NCI-H446 treated with DMSO at 0.1 percent for 48 hours (cell line): ENCODE measurements around the gene KLF6.

Source experiments
- DNase-seq: peaks from one replicate; lab custom pipeline; 2025; lab: John Stamatoyannopoulos, UW

Gene KLF6

DNA sequence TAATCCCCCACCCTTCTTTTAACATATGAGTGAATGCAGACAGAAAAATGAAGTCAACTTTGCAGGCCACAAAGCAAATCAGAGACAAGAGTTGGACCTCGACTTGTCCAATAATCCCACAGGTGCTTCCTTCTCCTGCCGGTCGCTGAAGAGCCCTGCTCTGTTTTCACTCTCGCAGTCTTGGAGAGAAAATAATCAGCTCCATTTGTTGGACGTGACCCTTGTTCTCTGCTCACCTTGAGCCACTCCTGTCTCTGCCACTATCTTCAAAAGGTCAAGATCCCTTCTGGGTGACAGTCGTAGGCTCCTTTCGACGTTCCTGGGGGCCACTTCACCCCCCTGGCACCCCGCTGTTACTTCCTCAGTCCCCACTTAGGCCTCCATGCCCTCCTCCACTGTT, 2.8 kb upstream of the KLF6 start:
- DNase-seq = no peak

DNA sequence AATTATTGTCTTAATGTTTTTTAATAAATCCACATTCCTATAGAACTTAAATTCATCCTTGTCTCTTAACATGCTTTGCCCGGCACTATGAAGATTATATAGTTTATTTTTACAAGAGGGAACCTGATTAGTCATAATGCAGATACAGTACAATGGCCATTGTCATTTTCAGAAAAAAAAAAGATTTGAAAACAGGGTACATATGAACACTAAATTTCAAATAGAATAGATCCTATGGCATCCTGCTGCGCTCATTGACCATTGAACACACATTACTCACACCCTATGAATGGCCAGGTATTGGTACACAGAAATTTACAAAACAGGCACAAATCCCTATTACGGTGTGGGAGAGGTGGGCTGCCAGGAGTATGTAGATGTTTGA, 2.0 kb upstream of the KLF6 start:
- no peak for DNase-seq

DNA sequence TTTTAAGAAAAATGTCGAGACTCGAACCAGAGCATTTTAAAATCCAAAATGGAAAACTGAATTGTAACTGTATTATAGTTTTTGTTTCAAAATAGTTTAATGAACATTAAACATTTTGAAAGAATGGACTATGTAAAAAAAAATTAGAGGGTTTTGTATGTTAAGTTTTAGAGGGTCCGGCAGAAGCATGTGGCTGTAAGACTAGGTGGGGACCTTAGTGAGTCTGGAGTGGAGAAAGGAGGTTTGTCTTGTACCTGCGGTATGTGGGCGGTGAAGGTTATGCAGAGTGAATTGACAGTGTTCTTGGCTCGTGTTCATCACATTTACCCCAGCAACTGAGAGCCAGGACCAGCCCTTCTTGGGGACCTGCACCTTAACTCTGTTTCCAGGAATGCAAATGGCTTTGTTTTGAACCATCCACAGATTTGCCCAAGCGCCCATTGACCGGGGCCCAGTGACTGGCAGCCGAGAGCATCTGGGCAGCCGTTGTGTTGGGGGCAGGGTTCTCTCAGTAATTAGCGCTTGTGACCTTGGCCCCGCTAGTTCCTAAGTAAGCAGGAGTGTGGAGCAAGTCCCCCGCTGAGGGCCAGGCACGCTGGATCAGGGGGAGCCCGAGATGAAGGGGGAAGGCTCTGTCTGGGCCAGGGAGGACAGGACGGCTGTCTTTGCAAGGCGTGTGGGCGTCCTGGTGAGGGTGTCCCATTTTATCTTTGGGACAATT, 1.4 kb upstream of the KLF6 start:
- DNase-seq = no peak

DNA sequence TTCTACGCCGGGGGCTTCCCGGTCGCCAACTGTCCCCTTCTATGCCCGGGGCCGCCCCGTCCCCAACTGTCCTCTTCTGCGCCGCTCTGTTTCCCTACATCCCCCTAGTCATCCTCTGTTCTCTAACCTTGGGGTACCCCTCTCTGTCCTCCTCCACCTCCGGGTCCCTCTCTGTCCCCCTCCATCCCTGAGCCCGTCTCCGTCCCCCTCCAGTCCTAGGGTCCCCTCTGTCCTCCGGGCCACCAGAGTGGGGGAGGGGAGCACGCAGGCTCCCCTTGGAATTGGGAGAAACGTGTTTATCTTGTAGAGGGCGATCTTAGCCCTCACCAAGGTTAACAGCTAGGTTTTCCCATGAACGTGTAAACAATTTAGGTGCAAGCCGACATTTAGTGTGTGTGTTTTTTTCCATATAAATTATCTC, 852 bp upstream of the KLF6 start:
- DNase-seq = no peak

DNA sequence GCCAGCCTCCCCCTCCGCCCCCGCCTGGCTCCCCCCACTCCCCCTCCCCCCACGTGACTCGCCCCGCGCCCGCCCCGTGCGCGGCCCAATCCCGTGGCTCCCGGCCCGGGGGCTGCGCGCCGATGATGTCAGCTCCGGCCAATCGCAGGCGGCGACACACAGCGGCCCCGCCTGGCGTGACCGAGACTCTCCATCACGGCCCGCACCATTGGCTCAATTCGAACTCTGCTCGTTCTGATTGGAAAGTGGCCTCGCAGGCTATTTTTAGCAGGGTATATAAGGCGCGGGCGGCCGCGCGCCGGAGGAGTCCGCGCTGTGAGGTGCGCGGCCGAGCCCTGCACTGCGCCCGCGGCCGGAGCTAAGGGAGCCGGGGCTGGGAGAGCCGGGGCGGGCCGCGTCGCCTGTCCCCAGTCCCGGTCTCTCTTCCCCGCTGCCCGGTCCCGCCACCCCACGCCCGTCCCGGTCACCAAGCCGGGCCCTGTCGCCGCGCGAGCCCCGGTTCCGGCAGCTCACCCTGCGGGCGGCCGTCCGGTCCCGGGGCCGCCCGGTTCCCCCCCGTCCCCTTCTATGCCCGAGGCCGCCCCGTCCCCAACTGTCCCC, 342 bp upstream of the KLF6 start:
- DNase-seq = peak; percentile 92

DNA sequence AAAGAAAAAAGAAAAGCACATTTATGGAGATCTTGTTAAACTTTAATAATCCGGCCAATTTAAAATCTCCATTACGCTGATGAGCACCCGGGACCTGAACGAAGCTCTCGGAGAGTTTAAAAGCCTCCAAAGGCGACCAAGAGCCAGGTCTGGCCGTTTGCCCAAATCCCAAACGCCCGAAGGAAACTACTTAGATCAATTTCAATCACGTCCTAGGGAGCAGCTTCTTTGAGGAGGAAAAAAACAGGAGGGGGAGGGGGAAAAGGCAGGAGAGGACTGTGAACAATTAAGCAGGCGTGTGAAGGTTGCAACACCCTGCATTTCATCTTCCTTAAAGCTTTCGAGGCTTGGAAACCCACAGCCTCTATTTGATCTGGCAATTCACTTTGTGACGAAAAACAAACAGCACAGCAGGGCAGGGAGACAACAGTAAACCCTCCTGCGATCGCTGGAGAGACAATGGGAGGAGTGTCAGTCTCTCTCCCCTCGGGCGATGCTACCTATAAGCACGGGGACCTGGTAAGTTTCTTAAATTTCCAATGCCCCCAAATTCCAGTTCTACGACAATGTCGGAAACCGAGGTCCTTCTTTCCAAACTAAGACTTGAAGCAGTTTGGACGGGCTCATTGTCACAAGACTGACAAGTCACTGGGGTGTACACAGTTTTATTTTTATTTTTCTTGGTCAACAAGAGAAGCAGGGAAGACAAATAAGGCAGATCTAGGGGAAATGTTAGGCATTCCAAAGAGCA, 1.2 kb downstream of the KLF6 start:
- DNase-seq = peak; percentile 42

DNA sequence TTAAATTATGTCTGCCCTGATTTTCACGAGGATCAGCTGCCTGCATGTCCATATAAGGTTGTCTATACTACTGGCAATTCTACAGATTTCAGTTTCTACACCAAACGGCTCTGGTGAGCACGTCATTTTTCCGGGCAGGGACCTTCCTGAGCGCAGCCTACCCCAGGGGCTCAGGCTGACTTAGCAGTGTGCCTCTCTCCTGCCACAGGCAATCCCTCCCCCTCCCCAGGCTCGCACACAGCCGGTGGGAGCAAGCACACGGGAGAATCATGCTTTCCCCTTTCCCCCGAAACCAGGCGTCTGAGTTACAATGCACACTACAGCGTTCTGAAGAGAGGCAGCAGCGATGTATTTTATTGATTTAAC, 1.7 kb downstream of the KLF6 start:
- DNase-seq = peak; percentile 38

DNA sequence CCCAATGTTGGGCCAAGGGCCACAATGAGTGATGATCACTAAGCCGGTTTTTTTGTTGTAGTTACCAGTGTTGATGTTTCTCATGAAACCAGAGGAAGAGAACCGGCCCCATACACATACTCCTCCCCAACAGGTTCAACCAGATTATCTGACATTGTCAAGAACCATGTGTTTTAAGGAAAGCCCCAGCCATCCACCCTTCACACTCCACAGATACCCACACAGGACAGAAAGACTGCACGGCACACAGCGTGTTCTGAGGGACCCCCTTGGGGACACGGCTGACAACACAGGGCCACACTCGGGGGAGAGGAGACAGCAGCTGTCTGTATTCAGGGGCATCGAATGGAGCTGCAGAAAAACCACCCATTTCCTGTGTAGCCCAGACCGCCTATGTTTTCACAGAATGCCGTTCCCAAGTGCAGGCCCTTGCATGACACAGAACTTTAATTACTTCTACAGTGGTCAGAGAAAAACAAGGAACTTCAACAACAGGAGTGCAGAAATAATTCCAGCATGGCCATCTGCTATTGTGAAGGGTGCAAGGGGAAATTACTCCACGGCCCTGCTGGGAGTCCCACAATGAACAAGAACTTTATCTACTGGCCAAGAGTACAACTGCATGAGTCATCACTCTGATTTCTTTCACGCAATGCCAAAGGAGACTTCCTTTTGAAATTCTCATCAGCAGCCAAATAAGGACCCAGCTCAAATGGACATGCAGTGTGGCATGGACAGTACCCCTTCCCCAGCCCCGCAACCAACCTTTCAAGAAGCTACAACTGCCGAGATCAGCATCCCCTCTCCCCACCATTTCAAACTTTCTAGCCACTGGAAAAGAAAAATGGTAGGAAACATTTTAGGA, 2.3 kb downstream of the KLF6 start:
- DNase-seq = peak; percentile 64

DNA sequence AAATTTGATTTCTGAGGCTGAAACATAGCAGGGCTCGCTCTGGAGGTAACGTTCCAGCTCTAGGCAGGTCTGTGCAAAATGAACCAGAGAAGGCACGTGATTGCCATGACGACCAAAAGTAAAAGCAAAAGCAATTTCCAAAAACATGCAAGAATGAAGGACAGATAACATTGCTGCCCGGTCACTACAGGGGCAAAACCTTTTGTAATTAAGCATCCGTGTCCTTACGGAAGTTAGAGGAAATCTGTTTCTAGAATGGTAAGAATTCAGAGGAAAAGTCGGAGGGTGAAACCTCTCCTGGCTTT, 2.9 kb downstream of the KLF6 start:
- DNase-seq = no peak

DNA sequence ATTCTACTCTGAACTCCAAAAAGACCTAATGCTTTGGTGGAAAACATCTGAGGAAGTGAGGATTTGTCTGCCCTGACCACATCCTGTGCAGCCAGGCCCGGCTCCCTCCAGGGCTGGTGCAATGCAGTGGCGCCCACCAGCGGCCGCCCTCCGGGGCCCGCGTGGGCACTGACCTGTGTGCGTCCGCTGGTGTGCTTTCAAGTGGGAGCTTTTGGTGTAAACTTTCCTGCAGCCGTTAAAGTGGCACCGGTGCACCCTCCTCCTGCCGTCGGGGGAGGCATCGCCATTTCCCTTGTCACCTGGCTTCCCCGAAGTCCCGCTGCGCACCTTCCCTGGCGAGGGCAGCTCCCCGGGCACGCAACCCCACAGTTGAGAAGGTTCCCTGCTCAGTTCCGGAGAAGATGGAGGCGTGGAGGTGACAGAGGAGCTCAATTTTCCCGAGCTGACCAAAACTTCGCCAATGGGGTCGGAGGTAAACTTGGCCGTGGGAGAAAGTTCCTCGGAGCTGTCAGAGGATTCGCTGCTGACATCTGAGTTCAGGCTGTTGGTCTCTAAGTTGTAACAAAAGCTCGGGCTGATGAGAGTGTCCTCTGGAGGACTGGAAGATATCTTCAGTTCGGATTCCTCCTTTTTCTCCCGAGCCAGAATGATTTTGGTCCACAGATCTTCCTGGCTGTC, 3.4 kb downstream of the KLF6 start:
- DNase-seq = no peak

DNA sequence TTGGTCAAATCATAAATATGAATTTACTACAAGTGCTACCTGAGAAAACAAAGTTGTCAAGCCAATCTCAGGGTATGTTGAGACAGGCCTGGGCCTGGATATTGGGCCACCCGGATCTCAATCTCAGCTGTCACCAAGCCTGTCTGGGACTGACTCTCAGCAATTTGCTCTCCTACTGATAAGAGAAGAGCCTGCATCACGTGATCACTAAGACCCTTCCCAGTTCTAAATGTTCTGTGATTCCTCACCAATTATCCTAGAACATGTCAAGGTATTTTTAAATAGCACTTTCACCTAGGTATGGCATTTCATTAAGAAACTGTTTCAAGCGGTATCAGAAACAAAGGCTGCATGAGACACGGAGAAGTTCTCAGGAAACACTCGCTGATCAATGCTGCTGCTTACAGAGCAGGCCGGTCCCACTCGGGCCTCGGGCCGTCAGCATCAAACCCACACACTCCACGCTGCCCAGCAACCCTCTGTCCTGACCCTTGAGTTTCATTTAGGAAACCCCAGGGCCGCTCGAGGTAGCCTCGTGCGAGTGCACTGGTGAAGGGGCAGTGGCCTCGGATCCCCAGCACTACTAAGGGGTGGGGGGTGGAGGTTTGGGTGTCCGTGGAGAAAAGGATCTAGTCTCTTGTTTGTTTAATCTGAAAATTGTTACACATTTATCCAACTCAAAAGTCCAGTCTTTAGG, 4.1 kb downstream of the KLF6 start:
- DNase-seq = no peak

DNA sequence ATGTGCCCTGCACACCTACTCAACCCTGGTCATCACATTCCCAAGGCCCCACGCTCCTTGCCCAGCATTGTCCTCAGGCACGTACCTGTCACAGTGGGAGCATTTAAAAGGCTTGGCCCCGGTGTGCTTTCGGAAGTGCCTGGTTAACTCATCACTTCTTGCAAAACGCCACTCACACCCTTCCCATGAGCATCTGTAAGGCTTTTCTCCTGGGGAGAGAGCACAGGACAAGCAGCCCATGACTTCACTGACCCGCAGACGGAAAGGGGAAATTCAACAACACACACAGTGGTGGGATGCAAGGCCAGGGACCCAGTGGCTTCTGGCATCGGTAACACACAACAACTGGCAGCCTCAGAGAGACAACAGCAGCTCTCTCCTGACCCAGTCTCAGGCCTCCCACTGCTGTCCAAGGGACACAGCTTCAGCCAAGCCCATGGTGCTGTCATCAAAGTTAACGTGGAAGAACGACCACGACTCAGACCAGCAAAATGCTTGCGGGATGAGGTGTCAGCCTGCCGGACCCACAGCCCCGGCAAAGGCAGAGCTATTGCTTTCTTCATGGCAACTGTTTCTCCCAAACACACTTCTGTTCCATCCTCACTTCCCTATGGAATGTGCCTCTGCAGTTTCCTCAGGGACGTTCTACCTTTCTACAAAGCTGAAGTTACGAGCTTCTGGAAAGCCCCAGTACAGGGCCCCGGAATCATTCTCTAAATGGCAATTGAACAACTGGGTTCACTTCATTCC, 4.8 kb downstream of the KLF6 start:
- DNase-seq = no peak

DNA sequence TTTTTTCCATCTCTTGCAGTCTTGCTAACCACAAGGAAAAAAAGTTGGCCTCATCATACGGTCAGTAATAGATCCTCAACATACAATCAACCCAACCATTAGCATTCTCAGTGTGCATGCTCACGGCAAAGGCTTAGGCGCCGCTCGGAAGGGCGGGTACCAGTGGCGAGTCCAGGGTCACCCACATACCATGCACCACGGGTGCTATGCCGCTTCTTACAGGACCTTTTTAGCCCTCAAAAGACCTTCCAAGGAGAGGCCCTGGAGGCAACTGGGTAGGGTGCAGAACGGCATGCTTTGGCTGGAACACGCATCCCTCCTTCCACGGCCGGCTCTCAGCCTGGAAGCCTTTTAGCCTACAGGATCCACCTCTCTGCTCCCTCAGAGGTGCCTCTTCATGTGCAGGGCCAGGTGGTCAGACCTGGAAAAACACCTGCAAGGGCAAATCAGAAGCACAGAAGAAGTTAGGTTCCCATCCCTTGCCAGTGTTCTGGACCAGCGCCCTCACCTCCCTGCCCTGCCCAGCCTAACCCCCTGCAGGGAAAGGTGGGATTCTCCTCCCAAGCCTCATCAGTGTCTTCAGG, 5.8 kb downstream of the KLF6 start:
- DNase-seq = no peak

DNA sequence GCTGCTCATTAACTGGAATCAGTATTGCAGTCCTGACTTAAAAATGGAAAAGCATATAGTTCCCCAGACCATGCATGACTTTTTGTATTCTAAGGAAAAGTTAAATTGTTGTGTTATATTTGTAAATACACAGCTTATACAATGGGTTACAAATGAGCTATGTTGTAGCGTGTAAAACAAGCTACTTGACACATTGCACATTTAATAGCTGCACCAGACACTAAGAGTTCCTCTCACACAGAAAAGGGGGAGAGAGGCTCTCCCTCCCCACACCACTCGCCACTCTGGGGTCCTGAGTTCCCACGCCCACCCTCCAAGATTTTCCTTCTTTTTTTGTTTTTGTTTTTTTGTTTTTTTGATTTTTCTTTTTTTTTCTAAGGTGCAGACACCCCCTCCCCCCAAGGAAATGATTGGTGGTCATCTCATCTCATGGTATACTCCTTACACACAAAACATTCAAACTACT, 6.3 kb downstream of the KLF6 start:
- no peak for DNase-seq

DNA sequence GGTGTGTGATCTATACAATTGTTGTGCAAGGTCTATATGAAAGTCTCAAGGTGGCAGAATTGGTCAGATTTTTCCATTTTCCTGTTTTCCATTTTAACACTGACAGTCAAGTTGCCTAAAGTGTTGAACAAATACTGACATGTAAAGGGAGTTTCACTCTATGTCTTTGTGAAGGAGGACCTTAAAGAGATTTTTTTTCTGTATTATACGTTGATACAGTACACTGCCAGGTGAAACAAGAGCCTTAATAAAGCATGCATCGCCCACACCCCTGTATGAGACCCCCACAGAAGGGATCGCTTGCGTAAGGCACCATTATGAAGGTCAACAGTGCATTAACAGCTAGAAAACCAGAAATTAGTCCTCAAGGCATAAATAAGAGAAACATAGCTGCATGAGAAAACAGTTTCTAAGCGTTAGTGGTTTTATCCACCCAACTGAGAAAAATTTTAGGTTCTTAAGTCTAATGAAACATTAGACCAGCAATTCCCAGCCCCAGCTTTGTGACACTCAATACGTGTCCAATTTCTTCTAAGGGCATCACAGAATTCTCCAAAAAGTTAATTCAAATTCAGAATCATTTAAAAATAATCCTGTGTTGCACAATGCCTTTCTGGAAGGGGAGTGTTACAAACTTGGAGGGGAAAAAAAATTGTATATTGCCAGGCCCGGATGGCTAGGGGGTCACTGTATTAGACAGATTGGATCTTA, 6.9 kb downstream of the KLF6 start:
- DNase-seq = no peak

DNA sequence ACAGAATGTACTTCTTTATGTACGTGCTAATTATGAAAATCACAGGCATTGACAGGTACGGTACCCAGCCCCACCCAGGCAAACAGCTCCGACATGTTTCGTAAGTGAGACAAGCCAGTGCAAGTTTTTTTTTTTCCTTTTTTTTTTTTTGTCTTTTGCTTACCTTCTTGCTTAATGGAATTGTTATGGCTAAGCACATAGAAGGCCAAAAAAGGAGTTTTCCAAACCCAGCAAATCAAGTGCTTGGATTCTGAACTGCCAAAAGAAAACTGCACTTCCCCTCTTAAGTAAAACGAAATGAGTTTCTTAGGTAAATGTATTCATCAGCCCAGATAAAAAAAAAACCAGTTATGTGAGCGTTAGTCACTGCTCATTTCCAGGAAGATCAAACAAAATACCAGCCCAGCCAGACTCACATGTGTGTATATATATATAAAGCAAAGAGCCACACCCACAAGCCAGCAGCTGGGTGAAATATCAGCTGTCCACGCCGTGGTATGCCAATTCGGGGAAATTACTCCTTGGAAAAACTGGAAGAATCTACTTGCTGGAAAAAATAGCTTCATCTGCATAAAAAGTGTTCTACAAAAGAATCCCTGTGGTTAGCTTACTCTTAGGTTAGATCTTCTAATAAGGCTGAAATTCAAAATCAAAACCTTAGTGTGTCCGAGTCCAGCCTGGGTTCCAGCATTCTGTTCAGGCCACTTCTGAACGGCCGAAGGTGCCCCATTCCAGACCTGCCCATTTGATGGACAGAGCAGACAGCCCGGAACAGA, 8.0 kb downstream of the KLF6 start:
- DNase-seq = no peak

DNA sequence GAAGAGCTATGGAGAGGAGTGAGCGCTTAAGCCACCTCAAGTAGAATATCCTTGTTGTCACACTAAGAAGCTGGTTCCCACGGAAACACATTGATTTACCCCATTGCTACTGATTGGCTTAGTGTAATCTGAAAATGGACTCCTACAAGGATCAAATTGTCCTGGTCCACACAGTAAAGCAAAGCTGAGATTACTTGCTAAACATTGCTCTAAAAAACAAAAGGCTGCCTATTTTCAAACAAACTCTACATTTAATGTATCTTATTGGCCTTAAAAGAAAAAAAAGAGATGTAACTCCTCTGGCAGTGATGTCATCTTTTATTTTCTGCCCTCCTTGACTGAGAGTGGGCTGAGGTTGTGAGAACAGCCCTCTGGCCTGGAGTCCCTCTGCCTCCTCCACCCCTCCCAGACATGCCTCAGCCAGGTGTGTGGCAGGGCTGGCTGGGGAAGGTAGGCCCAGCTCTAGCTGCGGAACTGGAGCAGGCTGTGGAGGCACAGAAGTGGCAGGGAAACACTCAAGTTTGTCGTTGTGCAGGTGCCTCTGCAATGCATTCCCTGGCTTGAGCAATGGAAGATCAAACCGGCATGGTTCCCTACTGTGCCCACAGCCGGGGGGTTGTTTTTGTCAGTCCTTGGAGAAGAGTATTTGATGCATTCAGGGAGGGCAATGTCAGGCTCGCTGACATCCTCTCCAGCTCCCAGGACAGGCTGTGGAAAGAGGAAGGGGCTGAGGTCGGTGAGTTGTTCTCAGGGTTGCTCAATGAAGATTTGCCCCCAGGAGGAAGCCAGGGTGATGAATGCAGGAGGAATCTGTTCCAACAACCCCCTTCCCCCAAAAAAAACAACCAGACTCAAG, 9.1 kb downstream of the KLF6 start:
- DNase-seq = no peak
